Mononuclear cell (primary cell): ENCODE data around the gene ZNF500. TPM values are rescaled to one million over a fixed set of nuclear protein-coding genes. Genes with fewer than 3 reads are reported as not detected.
"Not testable (repeated sequence)": the region's sequence is repeated elsewhere in the genome, so short reads cannot be mapped to it uniquely, and the experiment has no call there.

ENCODE experiments used
- H3K27me3 ChIP-seq: 2 replicates; pipeline ENCODE4 v1.6.0; 2011; ENCODE audit warnings: low read length, control low read depth; ENCODE audit not compliant: insufficient read depth
- H3K4me1 ChIP-seq: 2 replicates; pipeline ENCODE4 v1.5.1; 2011; ENCODE audit warnings: mild to moderate bottlenecking, low read length, control low read depth; ENCODE audit not compliant: insufficient read depth
- H3K4me3 ChIP-seq: 2 replicates; pipeline ENCODE4 v1.5.1; 2011; ENCODE audit warnings: mild to moderate bottlenecking, low read length, moderate library complexity
- H3K9me3 ChIP-seq: 2 replicates; pipeline ENCODE4 v1.5.1; 2011; ENCODE audit warnings: low read depth, mild to moderate bottlenecking, control low read depth, low read length
- total RNA-seq: library from RNA; depleted of rRNA; stranded (reverse); fragments of >200 nt; gene quantifications from one replicate; pipeline ENCODE4 v1.2.3, GENCODE V29; 2012

ZNF500 gene
- total RNA-seq, 1 donor = 7.7 TPM

DNA sequence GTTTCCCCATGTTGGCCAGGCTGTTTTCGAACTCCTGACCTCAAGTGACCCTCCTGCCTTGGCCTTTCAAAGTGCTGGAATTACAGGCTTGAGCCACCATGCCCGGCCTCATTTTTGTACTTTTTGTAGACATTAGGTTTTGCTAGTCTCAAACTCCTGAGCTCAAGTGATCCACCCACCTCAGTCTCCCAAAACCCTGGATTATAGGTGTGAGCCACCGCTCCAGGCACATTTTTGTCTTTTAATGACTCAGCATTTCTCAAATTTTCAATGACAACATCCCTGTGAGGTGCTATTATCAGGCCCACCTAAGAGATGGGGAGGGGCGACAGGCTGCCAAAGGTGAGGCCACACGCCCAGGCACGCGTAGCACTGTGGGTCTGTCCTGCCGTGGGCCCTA, 20.1 kb upstream of the ZNF500 start:
- Histone ChIP-seq H3K9me3 (no peaks in the 10 kb centered on the region), H3K4me1 (peaks cover 5% of the 10 kb centered on the region), H3K27me3 (no peaks in the 10 kb centered on the region), H3K4me3 (no peak overlapping the region)

DNA sequence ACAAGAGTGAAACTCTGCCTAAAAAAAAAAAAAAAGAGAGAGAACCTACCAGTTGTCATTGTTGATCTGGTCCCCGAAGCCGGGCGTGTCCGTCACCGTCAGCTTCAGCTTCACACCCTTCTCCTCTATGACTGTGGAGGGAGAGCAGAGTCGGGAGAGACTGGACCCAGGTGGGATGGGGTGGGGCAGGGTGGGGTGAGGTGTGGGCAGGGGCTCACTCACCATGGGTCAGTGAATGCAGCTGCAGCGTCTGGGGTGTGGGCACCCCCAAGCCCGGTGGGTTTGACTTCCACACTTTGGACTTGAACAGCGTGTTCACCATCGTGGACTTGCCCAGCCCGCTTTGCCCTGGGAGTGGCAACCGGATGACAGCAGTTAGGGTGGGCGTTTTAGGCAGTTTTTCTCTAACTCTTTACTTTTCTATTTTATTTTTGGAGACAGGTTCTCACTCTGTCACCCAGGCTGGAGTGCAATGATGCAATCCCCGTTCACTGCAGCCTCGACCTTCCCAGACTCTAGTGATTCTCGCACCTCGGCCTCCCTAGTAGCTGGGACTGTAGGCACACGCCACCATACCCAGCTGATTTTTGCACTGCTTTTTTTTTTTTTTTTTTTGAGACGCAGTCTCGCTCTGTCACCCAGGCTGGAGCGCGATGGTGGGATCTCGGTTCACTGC, 18.9 kb upstream of the ZNF500 start:
- H3K27me3 ChIP-seq = no peaks in the 10 kb centered on the region
- H3K9me3 ChIP-seq = no peaks in the 10 kb centered on the region
- peaks cover 10% of the 10 kb centered on the region for H3K4me1 ChIP-seq
- no peak overlapping the region for H3K4me3 ChIP-seq

- not testable (repeated sequence) for H3K27me3 ChIP-seq, H3K4me3 ChIP-seq, H3K9me3 ChIP-seq
- H3K4me1 ChIP-seq = peaks cover 10% of the 10 kb centered on the region
Measured at GRCh38 chr16:4784444-4784987, 17.6 kb upstream of the ZNF500 start.

DNA sequence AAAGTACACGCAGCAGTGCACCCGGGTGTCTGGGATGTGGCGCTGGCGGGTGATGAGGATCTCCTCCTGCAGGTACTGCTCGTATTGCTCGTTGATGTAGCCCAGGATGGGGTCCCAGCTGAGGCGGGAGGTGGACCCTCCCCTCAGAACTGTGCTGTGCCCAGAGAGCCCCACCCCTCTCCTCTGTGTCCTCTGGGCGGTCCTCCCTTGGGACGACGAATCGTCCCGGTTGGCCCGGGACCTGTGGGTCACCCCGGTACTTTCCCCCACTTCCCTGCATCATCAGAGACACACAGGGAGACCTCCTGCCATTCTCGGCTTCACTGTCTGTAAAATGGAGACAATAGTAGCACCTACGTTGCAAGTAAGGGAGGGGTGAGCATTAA, 17.0 kb upstream of the ZNF500 start:
- peaks cover 10% of the 10 kb centered on the region for H3K4me1 ChIP-seq
- no peak overlapping the region for H3K4me3 ChIP-seq
- H3K27me3 ChIP-seq = no peaks in the 10 kb centered on the region
- H3K9me3 ChIP-seq = no peaks in the 10 kb centered on the region

DNA sequence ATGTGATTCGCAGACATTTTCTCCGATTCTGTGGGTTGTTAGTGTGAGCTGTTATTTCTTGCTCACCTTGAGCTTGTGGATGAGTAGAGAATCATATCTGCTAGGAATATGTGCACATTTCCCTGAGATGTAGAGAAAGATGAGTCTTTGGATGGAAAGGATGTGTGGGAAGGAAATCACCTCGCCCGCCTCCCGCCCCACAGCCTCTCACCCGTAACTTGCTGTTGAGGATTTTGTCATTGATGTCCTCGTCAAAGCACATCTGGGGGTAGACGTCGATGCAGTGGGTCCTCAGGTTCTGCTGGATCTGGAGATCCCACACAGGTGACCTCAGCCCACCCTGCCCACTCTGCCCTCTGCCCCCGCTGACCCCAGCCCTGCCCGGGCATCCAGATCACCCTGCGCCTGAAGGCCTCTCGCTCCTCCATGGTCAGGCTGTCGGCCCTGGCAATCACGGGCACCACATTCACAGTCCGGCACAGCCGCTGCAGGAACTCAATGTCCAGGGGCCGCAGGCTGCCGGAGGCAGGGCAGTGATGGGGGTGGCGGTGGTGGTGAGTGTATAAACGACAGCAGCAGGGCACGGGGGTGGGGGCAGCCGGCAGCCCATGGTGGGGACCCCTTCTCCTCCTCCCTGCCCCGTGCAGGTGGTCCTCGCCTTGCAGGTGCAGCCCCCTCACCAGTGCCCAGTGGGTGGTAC, 16.4 kb upstream of the ZNF500 start:
- peaks cover 10% of the 10 kb centered on the region for H3K4me1 ChIP-seq
- no peak overlapping the region for H3K4me3 ChIP-seq
- no peaks in the 10 kb centered on the region for H3K27me3 ChIP-seq
- no peaks in the 10 kb centered on the region for H3K9me3 ChIP-seq

DNA sequence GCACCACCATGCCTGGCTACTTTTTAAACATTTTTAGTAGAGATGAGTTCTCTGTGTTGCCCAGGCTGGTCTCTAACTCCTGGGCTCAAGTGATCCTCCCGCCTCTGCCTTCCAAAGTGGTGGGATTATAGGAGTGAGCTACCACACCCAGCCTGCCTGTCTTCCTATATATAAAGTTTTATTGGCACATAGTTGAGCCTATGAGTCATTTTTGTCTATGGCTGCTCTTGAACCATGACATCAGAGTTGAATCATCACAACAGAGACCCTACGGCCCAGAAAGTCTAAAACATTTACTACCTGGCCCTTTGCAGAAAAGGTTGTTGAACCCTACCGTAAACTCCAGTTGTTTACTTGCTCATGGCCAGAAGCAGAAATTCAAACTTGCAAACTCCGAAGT, 13.3 kb upstream of the ZNF500 start:
- no peaks in the 10 kb centered on the region for H3K9me3 ChIP-seq
- H3K4me1 ChIP-seq = peaks cover 10% of the 10 kb centered on the region
- H3K27me3 ChIP-seq = no peaks in the 10 kb centered on the region
- H3K4me3 ChIP-seq = no peak overlapping the region

- Histone ChIP-seq H3K9me3 (no peaks in the 10 kb centered on the region), H3K4me3 (no peak overlapping the region), H3K4me1 (peaks cover 10% of the 10 kb centered on the region), H3K27me3 (no peaks in the 10 kb centered on the region)
Measured at GRCh38 chr16:4778050-4778392, 11.1 kb upstream of the ZNF500 start.

- Histone ChIP-seq H3K4me1 (peaks cover 9% of the 10 kb centered on the region), H3K4me3 (no peak overlapping the region), H3K9me3 (no peaks in the 10 kb centered on the region), H3K27me3 (no peaks in the 10 kb centered on the region)
Measured at GRCh38 chr16:4777339-4778049, 10.5 kb upstream of the ZNF500 start.

DNA sequence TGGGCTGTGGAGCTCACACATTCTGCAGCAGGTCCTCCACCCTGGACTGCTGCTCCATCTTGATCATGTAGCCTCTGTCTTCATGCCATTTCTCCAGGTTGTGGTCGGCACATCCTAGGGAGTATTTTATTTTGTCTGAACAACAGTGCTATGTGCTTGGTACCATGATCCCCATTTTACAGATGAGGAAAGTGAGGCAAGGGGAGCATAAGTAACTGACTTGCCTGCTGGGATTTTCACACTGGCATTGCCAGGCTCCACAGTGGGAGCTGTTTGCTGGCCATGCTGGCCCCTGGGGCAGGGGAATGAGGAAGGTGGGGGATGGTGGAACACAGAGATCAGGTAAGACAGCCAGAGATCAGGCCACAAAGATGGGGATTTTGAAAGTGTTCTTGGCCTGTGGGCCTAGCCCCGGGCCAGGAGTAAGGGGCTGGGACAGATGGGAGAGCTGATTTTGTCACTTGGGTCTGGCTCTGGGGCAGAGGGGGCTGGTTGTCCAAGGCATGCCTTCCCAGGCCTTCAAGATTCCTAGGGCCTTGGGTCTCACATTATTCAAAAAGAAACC, 9.3 kb upstream of the ZNF500 start:
- peaks cover under 1% of the 10 kb centered on the region for H3K4me1 ChIP-seq
- no peaks in the 10 kb centered on the region for H3K9me3 ChIP-seq
- no peaks in the 10 kb centered on the region for H3K27me3 ChIP-seq
- H3K4me3 ChIP-seq = no peak overlapping the region

- no peak overlapping the region for H3K4me3 ChIP-seq
Measured at GRCh38 chr16:4775005-4775404, 8.0 kb upstream of the ZNF500 start.

GRCh38 chr16:4772351-4772750, 5.4 kb upstream of the ZNF500 start:
- peaks cover 16% of the 10 kb centered on the region for H3K4me1 ChIP-seq
- H3K27me3 ChIP-seq = no peaks in the 10 kb centered on the region
- H3K9me3 ChIP-seq = no peaks in the 10 kb centered on the region
- H3K4me3 ChIP-seq = no peak overlapping the region

More at GRCh38 chr16:4775005-4775404, 8.0 kb upstream of the ZNF500 start:
- no peaks in the 10 kb centered on the region for H3K4me1 ChIP-seq
- no peaks in the 10 kb centered on the region for H3K27me3 ChIP-seq
- no peaks in the 10 kb centered on the region for H3K9me3 ChIP-seq

DNA sequence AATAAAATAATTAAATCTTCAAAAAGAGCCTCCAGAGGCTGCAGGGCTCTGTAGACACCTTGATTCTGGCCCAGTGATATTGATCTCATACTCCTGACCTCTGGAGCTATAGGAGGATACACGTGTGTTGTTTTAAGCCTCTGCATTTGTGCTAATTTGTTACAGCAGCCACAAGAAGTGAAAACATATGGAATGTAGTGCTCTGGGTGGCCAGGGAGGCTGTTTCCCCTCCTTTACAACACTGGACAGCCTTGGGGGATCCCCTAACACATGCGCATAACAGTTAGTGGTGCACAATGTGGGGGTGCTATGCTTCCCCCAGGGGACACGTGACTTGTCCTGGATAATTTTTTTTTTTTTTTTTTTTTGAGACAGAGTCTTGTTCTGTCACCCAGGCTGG, 4.7 kb upstream of the ZNF500 start:
- H3K9me3 ChIP-seq = no peaks in the 10 kb centered on the region
- H3K4me1 ChIP-seq = peaks cover 20% of the 10 kb centered on the region
- no peak overlapping the region for H3K4me3 ChIP-seq
- H3K27me3 ChIP-seq = no peaks in the 10 kb centered on the region

- H3K4me3 ChIP-seq = no peak overlapping the region
- H3K27me3 ChIP-seq = no peaks in the 10 kb centered on the region
- no peaks in the 10 kb centered on the region for H3K9me3 ChIP-seq
- H3K4me1 ChIP-seq = peaks cover 31% of the 10 kb centered on the region
Measured at GRCh38 chr16:4769306-4769638, 2.3 kb upstream of the ZNF500 start.

GRCh38 chr16:4768549-4769305, 1.8 kb upstream of the ZNF500 start:
- no peaks in the 10 kb centered on the region for H3K9me3 ChIP-seq
- no peaks in the 10 kb centered on the region for H3K27me3 ChIP-seq

More at GRCh38 chr16:4768549-4769305, 1.8 kb upstream of the ZNF500 start:
- Histone ChIP-seq H3K4me3 (peak overlapping the region; percentile 58), H3K4me1 (peaks cover 31% of the 10 kb centered on the region)
